ENCODE data around the gene FSTL4.
"Not testable (repeated sequence)": the region's sequence is repeated elsewhere in the genome, so short reads cannot be mapped to it uniquely, and the experiment has no call there.

The FSTL4 gene

GRCh38 chr5:133222521-133222920 is 389.8 kb downstream of the FSTL4 start:
- no peak for DNase-seq (ENCODE audit: low read depth)

- DNase-seq (ENCODE audit: low read depth): no peak
These were observed 390.3 kb downstream of the FSTL4 start for GRCh38 chr5:133222040-133222439.

GRCh38 chr5:133220851-133221674 is 391.3 kb downstream of the FSTL4 start:
- no peak for DNase-seq (ENCODE audit: low read depth)

GRCh38 chr5:133219296-133219695 is 393.0 kb downstream of the FSTL4 start:
- no peak for DNase-seq (ENCODE audit: low read depth)

GRCh38 chr5:133216138-133216537 is 396.2 kb downstream of the FSTL4 start:
- DNase-seq (ENCODE audit: low read depth): not testable (repeated sequence)

GRCh38 chr5:133214153-133214820 is 398.1 kb downstream of the FSTL4 start:
- DNase-seq (ENCODE audit: low read depth): no peak

GRCh38 chr5:133205649-133206048 is 406.7 kb downstream of the FSTL4 start:
- no peak for DNase-seq (ENCODE audit: low read depth)

- no peak for DNase-seq (ENCODE audit: low read depth)
These were observed 407.1 kb downstream of the FSTL4 start for GRCh38 chr5:133205204-133205603.

GRCh38 chr5:133203317-133204305 is 408.7 kb downstream of the FSTL4 start:
- no peak for DNase-seq (ENCODE audit: low read depth)

GRCh38 chr5:133202066-133202665 is 410.2 kb downstream of the FSTL4 start:
- no peak for DNase-seq (ENCODE audit: low read depth)

- no peak for DNase-seq (ENCODE audit: low read depth)
These were observed 411.0 kb downstream of the FSTL4 start for GRCh38 chr5:133201310-133201709.

GRCh38 chr5:133200256-133200655 is 412.1 kb downstream of the FSTL4 start:
- DNase-seq (ENCODE audit: low read depth): no peak

- DNase-seq (ENCODE audit: low read depth): no peak
These were observed 412.7 kb downstream of the FSTL4 start for GRCh38 chr5:133199417-133200178.

GRCh38 chr5:133198511-133198910 is 413.8 kb downstream of the FSTL4 start:
- no peak for DNase-seq (ENCODE audit: low read depth)

- DNase-seq (ENCODE audit: low read depth): no peak
These were observed 415.8 kb downstream of the FSTL4 start for GRCh38 chr5:133196441-133197085.

- no peak for DNase-seq (ENCODE audit: low read depth)
These were observed 417.1 kb downstream of the FSTL4 start for GRCh38 chr5:133195250-133195649.

GRCh38 chr5:133193794-133194193 is 418.5 kb downstream of the FSTL4 start:
- no peak for DNase-seq (ENCODE audit: low read depth)

GRCh38 chr5:133192716-133193115 is 419.6 kb downstream of the FSTL4 start:
- DNase-seq (ENCODE audit: low read depth): no peak

GRCh38 chr5:133189881-133190280 is 422.5 kb downstream of the FSTL4 start:
- DNase-seq (ENCODE audit: low read depth): no peak

- no peak for DNase-seq (ENCODE audit: low read depth)
These were observed 432.9 kb downstream of the FSTL4 start for GRCh38 chr5:133179405-133179804.

Measured in stimulated activated CD8-positive, alpha-beta memory T cell treated with anti-CD3 and anti-CD28 coated beads, Interleukin-12 subunit alpha, Interleukin-12 subunit beta, amount 100 ng/mL, for 4 hours (primary cell).